ENCODE results near the gene DPP7.
A peak's percentile ranks its signal among the peaks of the same experiment; 100 is the strongest.

- TF ChIP-seq POLR2AphosphoS5 (IDR thresholded peaks at IDR 0.05) (peak in 2 of 4 donors; percentile 37 to 58), CTCF (IDR thresholded peaks at IDR 0.05) (no peak), POLR2A (IDR thresholded peaks at IDR 0.05) (no peak)
Measured at GRCh38 chr9:137129456-137130175, 15.1 kb upstream of the DPP7 start.

Measured in sigmoid colon (tissue), 4 donors.